Dendritic cell treated with granulocyte-macrophage colony-stimulating factor and Interleukin-4, amounts not matched to agents 40 ng/mL and 50 ng/mL, for 4 days (primary cell): ENCODE measurements around the gene TSPEAR.

ENCODE experiments used
- H3K27ac Mint-ChIP-seq: one replicate; pipeline ENCODE4 v1.8.0; 2022; ENCODE audit warnings: mild to moderate bottlenecking, mixed read lengths
- H3K27me3 Mint-ChIP-seq: one replicate; pipeline ENCODE4 v1.8.0; 2022; ENCODE audit warnings: mild to moderate bottlenecking, mixed read lengths
- H3K36me3 Mint-ChIP-seq: one replicate; pipeline ENCODE4 v1.8.0; 2022; ENCODE audit warnings: low read depth, mixed read lengths
- H3K4me1 Mint-ChIP-seq: one replicate; pipeline ENCODE4 v1.8.0; 2022; ENCODE audit warnings: low read depth, mixed read lengths
- H3K4me3 Mint-ChIP-seq: one replicate; pipeline ENCODE4 v1.8.0; 2022; ENCODE audit warnings: mild to moderate bottlenecking, moderate library complexity, mixed read lengths
- H3K9me3 Mint-ChIP-seq: one replicate; pipeline ENCODE4 v1.8.0; 2022; ENCODE audit warnings: mixed read lengths
- intact Hi-C: fragments of 100-400 bp; cut with micrococcal nuclease; formaldehyde crosslinking; loops from one replicate; pipeline ENCODE4 v1.15.0; 2022

TSPEAR gene

DNA sequence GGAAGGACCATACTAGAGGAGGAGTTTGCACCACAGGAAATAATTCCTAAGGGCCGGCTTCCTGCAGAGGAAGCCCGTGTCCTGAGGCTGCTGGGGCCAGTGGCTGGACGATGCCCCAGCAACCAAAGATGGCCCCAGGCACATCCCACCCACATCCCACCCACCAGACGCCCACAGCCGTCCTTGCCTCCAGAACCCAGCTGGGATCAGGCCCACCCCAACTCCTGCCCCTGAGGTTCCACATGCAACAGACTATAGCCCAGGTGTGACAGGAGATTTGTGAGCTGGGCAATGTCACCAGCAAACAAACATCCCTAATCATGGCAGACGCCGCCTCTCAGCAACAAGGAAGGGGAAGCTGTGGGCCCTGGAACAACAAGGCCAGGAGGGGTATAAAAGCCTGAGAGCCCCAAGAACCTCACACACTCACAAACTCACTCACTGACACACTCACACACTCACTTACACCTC is 84.7 kb downstream of the TSPEAR start, which contains the start of gene KRTAP10-9:
Gene KRTAP10-9, plus strand, starts transcription at position 421 of the 471 bp plus-strand sequence. CDS start 79 bp downstream, outside the sequence.
- H3K27ac Mint-ChIP-seq = no peak within 1 kb of the TSS
- H3K9me3 Mint-ChIP-seq = peaks cover 55% of the 10 kb centered on the region
- H3K4me1 Mint-ChIP-seq = no peaks in the 10 kb centered on the region
- intact Hi-C loops = no loop called here
- H3K27me3 Mint-ChIP-seq = peaks cover 20% of the 10 kb centered on the region
- no peak within 1 kb of the TSS for H3K4me3 Mint-ChIP-seq
- H3K36me3 Mint-ChIP-seq = no peaks in the 10 kb centered on the region

- peaks cover 54% of the 10 kb centered on the region for H3K9me3 Mint-ChIP-seq
- no peak overlapping the region for H3K4me3 Mint-ChIP-seq
- no peaks in the 10 kb centered on the region for H3K36me3 Mint-ChIP-seq
- no peak overlapping the region for H3K27ac Mint-ChIP-seq
- intact Hi-C loops = no loop called here
- H3K27me3 Mint-ChIP-seq = peaks cover 18% of the 10 kb centered on the region
- no peaks in the 10 kb centered on the region for H3K4me1 Mint-ChIP-seq
Measured at GRCh38 chr21:44626262-44626661, 85.1 kb downstream of the TSPEAR start.

DNA sequence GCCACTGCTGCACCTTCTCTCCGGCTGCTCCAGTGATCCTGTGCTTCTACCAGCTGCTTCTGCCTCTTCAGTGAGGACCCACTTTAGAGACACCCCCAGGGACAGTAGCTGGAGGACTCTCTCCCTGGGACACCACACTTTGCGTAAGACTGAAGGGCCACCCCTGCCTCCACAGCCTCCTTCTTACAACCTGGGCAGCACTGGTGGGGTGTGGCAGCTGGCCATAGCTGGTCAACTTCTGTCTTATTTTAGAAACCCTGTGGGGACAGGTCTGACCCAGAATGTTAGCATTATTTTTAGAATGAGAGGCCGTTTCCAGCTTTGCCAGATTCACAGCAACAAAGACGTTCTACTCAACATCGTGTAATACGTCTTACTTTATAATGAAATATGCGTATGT is 85.6 kb downstream of the TSPEAR start:
- peaks cover 52% of the 10 kb centered on the region for H3K9me3 Mint-ChIP-seq
- peaks cover 15% of the 10 kb centered on the region for H3K27me3 Mint-ChIP-seq
- H3K4me3 Mint-ChIP-seq = no peak overlapping the region
- H3K4me1 Mint-ChIP-seq = no peaks in the 10 kb centered on the region
- H3K36me3 Mint-ChIP-seq = no peaks in the 10 kb centered on the region
- H3K27ac Mint-ChIP-seq = no peak overlapping the region
- intact Hi-C loops = no loop called here

DNA sequence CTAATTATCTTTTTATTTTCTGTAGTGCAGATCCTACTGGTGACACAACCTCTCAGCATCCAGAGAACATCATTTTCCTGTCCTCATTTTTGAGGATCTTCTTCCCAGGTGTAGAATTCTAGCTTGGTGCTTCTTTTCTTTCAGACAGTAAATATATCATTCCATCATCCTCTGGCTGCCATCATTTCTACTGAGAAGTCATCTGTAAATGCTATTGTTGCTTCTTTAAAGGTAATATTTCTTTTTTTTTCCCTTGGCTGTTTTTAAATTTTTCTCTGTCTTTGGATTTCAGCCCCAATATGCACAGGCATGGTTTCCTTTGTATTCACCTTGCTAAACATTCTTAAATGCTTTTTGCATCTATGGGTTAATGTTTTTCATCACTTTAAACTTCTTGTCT is 87.8 kb downstream of the TSPEAR start:
- peaks cover 5% of the 10 kb centered on the region for H3K4me1 Mint-ChIP-seq
- intact Hi-C loops = no loop called here
- H3K4me3 Mint-ChIP-seq = no peak overlapping the region
- H3K27ac Mint-ChIP-seq = no peak overlapping the region
- H3K9me3 Mint-ChIP-seq = peaks cover 59% of the 10 kb centered on the region
- no peaks in the 10 kb centered on the region for H3K36me3 Mint-ChIP-seq
- H3K27me3 Mint-ChIP-seq = peaks cover 16% of the 10 kb centered on the region

- Mint-ChIP-seq H3K4me3 (no peak overlapping the region), H3K27ac (no peak overlapping the region), H3K9me3 (peaks cover 58% of the 10 kb centered on the region), H3K27me3 (peaks cover 7% of the 10 kb centered on the region), H3K36me3 (no peaks in the 10 kb centered on the region), H3K4me1 (peaks cover 10% of the 10 kb centered on the region)
- intact Hi-C loops = no loop called here
Measured at GRCh38 chr21:44619886-44620285, 91.5 kb downstream of the TSPEAR start.

- Mint-ChIP-seq H3K9me3 (peaks cover 48% of the 10 kb centered on the region), H3K36me3 (no peaks in the 10 kb centered on the region), H3K27me3 (peaks cover 4% of the 10 kb centered on the region), H3K4me1 (peaks cover 10% of the 10 kb centered on the region), H3K27ac (no peak overlapping the region), H3K4me3 (no peak overlapping the region)
- intact Hi-C loops = no loop called here
Measured at GRCh38 chr21:44618909-44619308, 92.5 kb downstream of the TSPEAR start.

GRCh38 chr21:44618504-44618903 is 92.9 kb downstream of the TSPEAR start:
- H3K9me3 Mint-ChIP-seq = peaks cover 44% of the 10 kb centered on the region
- H3K27ac Mint-ChIP-seq = no peak overlapping the region
- H3K27me3 Mint-ChIP-seq = peaks cover 4% of the 10 kb centered on the region
- H3K4me3 Mint-ChIP-seq = no peak overlapping the region
- no peaks in the 10 kb centered on the region for H3K36me3 Mint-ChIP-seq
- H3K4me1 Mint-ChIP-seq = peaks cover 10% of the 10 kb centered on the region
- intact Hi-C loops = no loop called here

GRCh38 chr21:44617071-44617501 is 94.3 kb downstream of the TSPEAR start:
- Mint-ChIP-seq H3K4me3 (no peak overlapping the region), H3K27ac (no peak overlapping the region), H3K9me3 (peaks cover 30% of the 10 kb centered on the region), H3K27me3 (peaks cover 4% of the 10 kb centered on the region), H3K4me1 (peaks cover 10% of the 10 kb centered on the region), H3K36me3 (no peaks in the 10 kb centered on the region)
- intact Hi-C loops = no loop called here

- H3K4me1 Mint-ChIP-seq = peaks cover 10% of the 10 kb centered on the region
- no peaks in the 10 kb centered on the region for H3K36me3 Mint-ChIP-seq
- H3K27me3 Mint-ChIP-seq = peaks cover 4% of the 10 kb centered on the region
- no peak overlapping the region for H3K27ac Mint-ChIP-seq
- intact Hi-C loops = no loop called here
- no peak overlapping the region for H3K4me3 Mint-ChIP-seq
- peaks cover 30% of the 10 kb centered on the region for H3K9me3 Mint-ChIP-seq
Measured at GRCh38 chr21:44616591-44616926, 94.8 kb downstream of the TSPEAR start.

DNA sequence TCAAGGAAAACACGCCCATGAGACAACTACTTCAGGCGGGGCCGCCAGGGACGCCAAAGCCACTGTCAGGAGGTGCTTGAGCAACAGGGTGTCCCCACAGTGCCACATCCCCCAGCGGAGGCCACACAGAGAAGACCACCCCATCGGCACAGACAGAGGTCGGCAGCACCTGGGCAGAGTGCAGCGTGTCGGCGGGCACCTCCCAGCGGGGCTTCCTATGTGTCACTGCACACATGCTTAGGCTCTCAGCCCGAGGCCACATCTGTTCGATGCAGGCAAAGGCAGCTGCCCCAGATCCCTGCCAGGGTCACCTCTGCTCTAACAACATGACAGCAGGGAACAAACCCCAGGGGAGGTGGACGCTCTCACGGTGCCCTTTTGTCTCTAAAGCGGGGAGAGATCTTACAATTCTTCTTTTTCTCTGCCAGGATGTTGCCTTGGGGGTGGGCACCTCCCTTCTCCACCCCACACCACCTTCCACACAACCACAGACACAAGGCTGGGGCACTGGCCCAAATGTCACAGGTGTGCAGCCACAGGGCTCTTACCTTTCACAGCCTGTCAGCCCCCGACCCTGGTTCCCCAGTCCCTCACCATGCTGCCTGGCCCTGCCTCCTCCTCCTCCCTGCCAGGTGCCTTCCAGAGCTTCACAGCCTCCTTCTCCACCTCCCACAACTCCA is 95.3 kb downstream of the TSPEAR start:
- peaks cover 4% of the 10 kb centered on the region for H3K27me3 Mint-ChIP-seq
- no peak overlapping the region for H3K4me3 Mint-ChIP-seq
- intact Hi-C loops = no loop called here
- peaks cover 10% of the 10 kb centered on the region for H3K4me1 Mint-ChIP-seq
- no peaks in the 10 kb centered on the region for H3K36me3 Mint-ChIP-seq
- peaks cover 33% of the 10 kb centered on the region for H3K9me3 Mint-ChIP-seq
- H3K27ac Mint-ChIP-seq = no peak overlapping the region

- Mint-ChIP-seq H3K4me1 (peaks cover 10% of the 10 kb centered on the region), H3K27ac (no peak overlapping the region), H3K36me3 (no peaks in the 10 kb centered on the region), H3K27me3 (peaks cover 4% of the 10 kb centered on the region), H3K4me3 (no peak overlapping the region), H3K9me3 (peaks cover 33% of the 10 kb centered on the region)
- intact Hi-C loops = no loop called here
Measured at GRCh38 chr21:44615466-44615865, 95.9 kb downstream of the TSPEAR start.

- Mint-ChIP-seq H3K9me3 (peaks cover 33% of the 10 kb centered on the region), H3K4me1 (peaks cover 10% of the 10 kb centered on the region), H3K27me3 (peaks cover 4% of the 10 kb centered on the region), H3K36me3 (no peaks in the 10 kb centered on the region), H3K27ac (no peak overlapping the region), H3K4me3 (no peak overlapping the region)
- intact Hi-C loops = no loop called here
Measured at GRCh38 chr21:44614961-44615391, 96.4 kb downstream of the TSPEAR start.

DNA sequence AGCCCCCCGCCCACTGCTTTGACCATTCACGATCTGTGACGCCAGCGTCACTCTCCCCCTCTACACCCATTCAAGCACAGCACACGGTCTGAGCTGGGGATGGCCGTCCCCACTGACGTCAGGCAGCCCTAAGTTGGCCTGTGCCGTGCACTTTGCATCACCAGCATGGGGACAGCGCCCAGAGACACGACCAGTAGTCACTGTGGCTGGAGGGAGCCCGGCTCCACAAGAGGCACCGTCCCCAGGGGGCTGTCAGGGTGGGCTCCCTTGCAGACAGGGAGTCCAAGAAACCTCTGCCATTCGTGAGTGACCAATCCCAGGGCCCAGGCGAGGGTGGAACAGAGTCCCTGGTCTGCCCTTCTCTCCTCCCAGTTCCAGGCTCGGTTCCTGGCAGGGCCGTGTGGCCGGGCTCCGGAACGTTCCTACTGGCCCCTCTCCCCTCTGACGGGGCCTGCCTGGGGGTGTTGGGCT is 97.2 kb downstream of the TSPEAR start:
- Mint-ChIP-seq H3K4me1 (peaks cover 10% of the 10 kb centered on the region), H3K36me3 (no peaks in the 10 kb centered on the region), H3K27ac (no peak overlapping the region), H3K4me3 (no peak overlapping the region), H3K9me3 (peaks cover 33% of the 10 kb centered on the region), H3K27me3 (peaks cover 1% of the 10 kb centered on the region)
- intact Hi-C loops = no loop called here

GRCh38 chr21:44613386-44614155 is 97.8 kb downstream of the TSPEAR start:
- Mint-ChIP-seq H3K36me3 (no peaks in the 10 kb centered on the region), H3K4me1 (peaks cover 6% of the 10 kb centered on the region), H3K4me3 (no peak overlapping the region), H3K9me3 (peaks cover 36% of the 10 kb centered on the region), H3K27me3 (peaks cover 1% of the 10 kb centered on the region), H3K27ac (no peak overlapping the region)
- intact Hi-C loops = no loop called here
